Medulla oblongata (tissue), 1 donor: ENCODE data around the gene RRP1B.

Experiments used
- DNase-seq: peaks from one replicate; pipeline ENCODE4 v3.0.0-alpha.2; 2015; ENCODE audit errors: extremely low spot score

The RRP1B gene

DNA sequence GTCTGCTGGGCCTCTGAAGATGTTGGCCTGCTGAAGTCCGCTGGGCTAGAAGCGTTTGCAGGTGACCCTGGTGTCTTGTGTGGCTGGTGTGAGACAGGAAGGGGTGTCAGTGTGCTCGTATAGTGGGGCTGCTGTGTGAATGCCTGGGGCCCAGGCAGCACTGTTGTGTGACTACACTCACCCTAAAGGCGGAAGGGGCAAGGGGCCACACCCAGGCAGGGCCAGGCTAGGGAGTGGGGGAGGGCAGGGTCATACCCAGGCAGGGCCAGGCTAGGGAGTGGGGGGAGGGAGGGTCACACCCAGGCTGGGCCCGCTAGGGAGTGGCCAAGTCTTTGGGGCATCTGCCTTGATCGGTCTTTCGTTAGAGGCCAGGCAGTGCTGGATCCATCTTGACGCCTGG is 84.6 kb downstream of the RRP1B start:
- no peak for DNase-seq

GRCh38 chr21:43744725-43745124 is 85.4 kb downstream of the RRP1B start:
- no peak for DNase-seq
